ENCODE results near the gene RSF1.

RSF1 gene

DNA sequence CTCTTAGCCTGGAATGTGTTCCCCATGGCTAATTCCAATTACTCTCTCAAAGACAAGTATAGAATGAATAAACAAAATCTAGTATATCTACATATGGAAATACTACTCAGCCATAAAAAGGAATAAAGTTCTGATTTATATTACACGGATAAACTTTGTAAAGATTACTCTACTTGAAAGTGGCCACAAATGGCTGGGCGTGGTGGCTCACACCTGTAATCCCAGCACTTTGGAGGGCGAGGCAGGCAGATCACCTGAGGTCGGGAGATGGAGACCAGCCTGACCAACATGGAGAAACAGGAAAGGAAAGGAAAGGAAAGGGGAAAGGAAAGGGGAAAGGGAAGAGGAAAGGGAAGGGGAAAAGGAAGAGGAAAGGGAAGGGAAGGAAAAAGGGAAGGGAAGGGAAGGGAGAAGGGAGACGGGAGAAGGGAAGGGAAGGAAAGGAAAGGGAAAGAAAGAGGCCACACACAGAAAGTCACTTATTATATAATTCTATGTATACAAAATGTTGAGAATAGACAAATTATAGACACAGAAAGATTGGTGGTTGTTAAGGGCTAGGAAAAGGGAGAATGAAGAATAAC, 92.2 kb downstream of the RSF1 start:
- DNase-seq (ENCODE audit: low spot score): no peak
- in situ Hi-C loops (cut with MboI; ENCODE audit: low sequenced_read_pairs, unreplicated experiment): no loop called here
- TF ChIP-seq CTCF (IDR thresholded peaks at IDR 0.05; ENCODE audit: borderline replicate concordance, control extremely low read depth, extremely low read depth, insufficient read depth, missing control alignments): no peak

- DNase-seq (ENCODE audit: low spot score): no peak
- in situ Hi-C loops (cut with MboI; ENCODE audit: low sequenced_read_pairs, unreplicated experiment): no loop called here
- no peak for TF ChIP-seq CTCF (IDR thresholded peaks at IDR 0.05; ENCODE audit: borderline replicate concordance, control extremely low read depth, extremely low read depth, insufficient read depth, missing control alignments)
These were observed 94.0 kb downstream of the RSF1 start for GRCh38 chr11:77726524-77726923.

GRCh38 chr11:77725433-77725832, 95.1 kb downstream of the RSF1 start:
- DNase-seq (ENCODE audit: low spot score): no peak
- in situ Hi-C loops (cut with MboI; ENCODE audit: low sequenced_read_pairs, unreplicated experiment): no loop called here
- TF ChIP-seq CTCF (IDR thresholded peaks at IDR 0.05; ENCODE audit: borderline replicate concordance, control extremely low read depth, extremely low read depth, insufficient read depth, missing control alignments): no peak

DNA sequence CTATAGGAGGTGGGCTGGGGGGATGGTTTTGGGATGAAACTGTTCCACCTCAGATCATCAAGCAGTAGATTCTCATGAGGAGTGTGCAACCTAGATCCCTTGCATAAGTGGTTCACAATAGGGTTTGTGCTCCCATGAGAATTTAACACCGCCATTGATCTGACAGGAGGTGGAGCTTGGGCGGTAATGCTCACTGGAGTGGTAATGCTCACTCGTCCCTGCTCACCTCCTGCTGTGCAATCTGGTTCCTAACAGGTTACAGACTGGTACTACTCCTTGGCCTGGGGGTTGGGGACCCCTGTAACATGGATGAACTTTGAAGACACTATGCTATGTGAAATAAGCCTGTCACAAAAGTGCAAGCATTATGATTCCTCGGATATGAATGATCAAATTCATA, 95.9 kb downstream of the RSF1 start:
- DNase-seq (ENCODE audit: low spot score): no peak
- no peak for TF ChIP-seq CTCF (IDR thresholded peaks at IDR 0.05; ENCODE audit: borderline replicate concordance, control extremely low read depth, extremely low read depth, insufficient read depth, missing control alignments)
- in situ Hi-C loops (cut with MboI; ENCODE audit: low sequenced_read_pairs, unreplicated experiment): no loop called here

- TF ChIP-seq CTCF (IDR thresholded peaks at IDR 0.05; ENCODE audit: borderline replicate concordance, control extremely low read depth, extremely low read depth, insufficient read depth, missing control alignments): no peak
- in situ Hi-C loops (cut with MboI; ENCODE audit: low sequenced_read_pairs, unreplicated experiment): no loop called here
- no peak for DNase-seq (ENCODE audit: low spot score)
These were observed 97.5 kb downstream of the RSF1 start for GRCh38 chr11:77723024-77723423.

- DNase-seq (ENCODE audit: low spot score): no peak
- in situ Hi-C loops (cut with MboI; ENCODE audit: low sequenced_read_pairs, unreplicated experiment): no loop called here
- TF ChIP-seq CTCF (IDR thresholded peaks at IDR 0.05; ENCODE audit: borderline replicate concordance, control extremely low read depth, extremely low read depth, insufficient read depth, missing control alignments): no peak
These were observed 110.2 kb downstream of the RSF1 start for GRCh38 chr11:77710358-77710757.

All from GM13976 (cell line).